ENCODE data around the gene CYREN.
"Not testable (repeated sequence)": the region's sequence is repeated elsewhere in the genome, so short reads cannot be mapped to it uniquely, and the experiment has no call there.

The CYREN gene

GRCh38 chr7:135170274-135170997 is at the start of gene CYREN:
TSS of gene CYREN (minus strand) at chr7:135170707. CDS start at chr7:135168922, 1,785 bp downstream.
- DNase-seq, result peak; percentile 94 to 95

GRCh38 chr7:135217645-135218509 is 47.4 kb upstream of the CYREN start:
- DNase-seq, result peak in 1 of 2 experiments; percentile 9

- no peak for DNase-seq
These were observed 45.2 kb upstream of the CYREN start for GRCh38 chr7:135215698-135216097.

GRCh38 chr7:135215180-135215579 is 44.7 kb upstream of the CYREN start:
- DNase-seq, result no peak

GRCh38 chr7:135213831-135214230 is 43.3 kb upstream of the CYREN start:
- DNase-seq, result peak in 1 of 2 experiments; percentile 7

GRCh38 chr7:135211946-135212685 is 41.6 kb upstream of the CYREN start:
- not testable (repeated sequence) for DNase-seq

GRCh38 chr7:135211179-135211945 is 40.9 kb upstream of the CYREN start, which contains the start of gene WDR91:
TSS of gene WDR91 (minus strand) at chr7:135211526. CDS start at chr7:135211502, 24 bp downstream.
- peak; percentile 97 to 98 for DNase-seq

GRCh38 chr7:135210888-135211178 is 40.3 kb upstream of the CYREN start:
- no peak for DNase-seq

- peak in 1 of 2 experiments; percentile 5 for DNase-seq
These were observed 38.8 kb upstream of the CYREN start for GRCh38 chr7:135209225-135209834.

- DNase-seq, result peak in 1 of 2 experiments; percentile 15
These were observed 37.7 kb upstream of the CYREN start for GRCh38 chr7:135208102-135208793.

- DNase-seq, result peak in 1 of 2 experiments; percentile 15
These were observed 37.0 kb upstream of the CYREN start for GRCh38 chr7:135207406-135208101.

GRCh38 chr7:135206941-135207391 is 36.5 kb upstream of the CYREN start:
- DNase-seq, result peak in 1 of 2 experiments; percentile 18

- DNase-seq, result peak in 1 of 2 experiments; percentile 6
These were observed 35.3 kb upstream of the CYREN start for GRCh38 chr7:135205850-135206249.

GRCh38 chr7:135204876-135205275 is 34.4 kb upstream of the CYREN start:
- no peak for DNase-seq

- no peak for DNase-seq
These were observed 33.8 kb upstream of the CYREN start for GRCh38 chr7:135204341-135204749.

GRCh38 chr7:135201350-135201749 is 30.8 kb upstream of the CYREN start:
- DNase-seq, result no peak

- DNase-seq, result no peak
These were observed 30.4 kb upstream of the CYREN start for GRCh38 chr7:135200821-135201331.

GRCh38 chr7:135199439-135199838 is 28.9 kb upstream of the CYREN start:
- DNase-seq, result peak in 1 of 2 experiments; percentile 1

GRCh38 chr7:135197906-135198655 is 27.6 kb upstream of the CYREN start:
- DNase-seq, result peak in 1 of 2 experiments; percentile 14

All from activated T-cell treated with anti-CD3 and anti-CD28 coated beads, Interleukin-2, amount 50 U/mL, for 48 hours (primary cell).